ENCODE data around the gene YIPF3.
"Not testable (repeated sequence)": the region's sequence is repeated elsewhere in the genome, so short reads cannot be mapped to it uniquely, and the experiment has no call there.

YIPF3 gene

GRCh38 chr6:43509142-43509983, 7.4 kb downstream of the YIPF3 start:
- DNase-seq, result no peak

- DNase-seq, result no peak
Measured at GRCh38 chr6:43508481-43509141, 8.1 kb downstream of the YIPF3 start.

- DNase-seq, result peak; percentile 90
Measured at GRCh38 chr6:43506667-43507471, 9.9 kb downstream of the YIPF3 start.

DNA sequence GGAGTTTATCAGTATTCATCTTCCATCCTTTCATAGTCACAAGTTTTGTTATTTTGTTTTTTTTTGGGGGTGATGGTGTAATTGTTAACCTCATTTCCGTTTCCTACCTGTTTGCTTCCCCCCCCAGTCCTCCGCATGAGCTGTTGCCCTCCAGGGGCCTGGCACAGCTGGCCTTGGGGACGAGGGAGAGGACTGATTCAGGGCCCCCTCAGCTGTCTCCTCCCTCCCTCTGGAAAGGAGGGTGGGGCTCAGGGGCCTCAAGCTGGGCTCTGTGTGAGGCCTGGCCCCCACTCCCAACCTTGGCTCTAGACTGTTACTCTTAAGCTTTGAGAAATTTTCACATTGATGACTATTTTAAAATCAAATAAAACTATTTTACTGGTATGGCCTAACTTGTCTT, 10.6 kb downstream of the YIPF3 start:
- no peak for DNase-seq

GRCh38 chr6:43505718-43506117, 11.0 kb downstream of the YIPF3 start:
- no peak for DNase-seq

DNA sequence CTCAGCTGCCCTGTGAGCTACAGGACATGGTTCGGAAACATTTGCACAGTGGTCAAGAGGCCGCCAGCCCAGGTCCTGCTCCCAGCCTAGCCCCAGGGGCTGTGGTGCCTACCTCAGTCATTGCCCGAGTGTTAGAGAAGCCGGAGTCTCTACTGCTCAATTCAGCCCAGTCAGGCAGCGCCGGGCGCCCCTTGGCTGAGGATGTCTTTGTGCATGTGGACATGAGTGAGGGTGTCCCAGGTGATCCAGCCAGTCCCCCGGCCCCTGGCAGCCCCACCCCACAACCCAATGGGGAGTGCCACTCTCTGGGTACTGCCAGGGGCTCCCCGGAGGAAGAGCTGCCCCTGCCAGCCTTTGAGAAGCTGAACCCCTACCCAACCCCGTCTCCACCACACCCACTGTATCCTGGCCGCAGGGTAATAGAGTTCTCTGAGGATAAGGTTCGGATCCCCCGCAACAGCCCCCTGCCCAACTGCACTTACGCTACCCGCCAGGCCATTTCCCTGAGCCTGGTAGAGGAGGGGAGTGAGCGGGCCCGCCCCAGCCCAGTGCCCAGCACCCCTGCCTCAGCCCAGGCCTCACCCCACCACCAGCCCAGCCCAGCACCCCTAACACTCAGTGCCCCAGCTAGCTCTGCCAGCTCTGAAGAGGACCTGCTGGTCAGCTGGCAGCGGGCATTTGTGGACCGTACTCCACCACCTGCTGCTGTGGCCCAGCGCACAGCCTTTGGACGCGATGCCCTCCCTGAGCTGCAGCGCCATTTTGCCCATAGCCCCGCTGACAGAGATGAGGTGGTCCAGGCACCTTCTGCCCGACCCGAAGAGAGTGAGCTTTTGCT, 11.8 kb downstream of the YIPF3 start:
- no peak for DNase-seq

DNA sequence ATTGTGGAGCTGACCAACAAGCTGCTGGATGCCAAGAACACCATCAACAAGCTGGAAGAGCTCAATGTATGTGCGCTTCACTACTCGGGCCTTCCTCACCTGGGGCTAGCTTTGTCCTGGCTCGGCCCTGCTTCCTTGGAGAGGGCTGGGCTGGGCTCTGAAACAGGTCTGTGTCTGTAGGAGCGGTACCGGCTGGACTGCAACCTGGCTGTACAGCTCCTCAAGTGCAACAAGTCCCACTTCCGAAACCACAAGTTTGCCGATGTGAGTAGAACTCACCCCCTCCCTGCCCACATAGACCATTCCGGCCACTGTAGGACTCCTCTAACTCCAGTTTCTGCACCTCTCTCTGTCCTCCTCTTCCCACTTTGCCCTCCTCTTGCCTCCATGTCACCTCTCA, 13.3 kb downstream of the YIPF3 start:
- no peak for DNase-seq

- no peak for DNase-seq
Measured at GRCh38 chr6:43502666-43503065, 14.1 kb downstream of the YIPF3 start.

GRCh38 chr6:43500921-43501320, 15.8 kb downstream of the YIPF3 start:
- DNase-seq, result no peak

DNA sequence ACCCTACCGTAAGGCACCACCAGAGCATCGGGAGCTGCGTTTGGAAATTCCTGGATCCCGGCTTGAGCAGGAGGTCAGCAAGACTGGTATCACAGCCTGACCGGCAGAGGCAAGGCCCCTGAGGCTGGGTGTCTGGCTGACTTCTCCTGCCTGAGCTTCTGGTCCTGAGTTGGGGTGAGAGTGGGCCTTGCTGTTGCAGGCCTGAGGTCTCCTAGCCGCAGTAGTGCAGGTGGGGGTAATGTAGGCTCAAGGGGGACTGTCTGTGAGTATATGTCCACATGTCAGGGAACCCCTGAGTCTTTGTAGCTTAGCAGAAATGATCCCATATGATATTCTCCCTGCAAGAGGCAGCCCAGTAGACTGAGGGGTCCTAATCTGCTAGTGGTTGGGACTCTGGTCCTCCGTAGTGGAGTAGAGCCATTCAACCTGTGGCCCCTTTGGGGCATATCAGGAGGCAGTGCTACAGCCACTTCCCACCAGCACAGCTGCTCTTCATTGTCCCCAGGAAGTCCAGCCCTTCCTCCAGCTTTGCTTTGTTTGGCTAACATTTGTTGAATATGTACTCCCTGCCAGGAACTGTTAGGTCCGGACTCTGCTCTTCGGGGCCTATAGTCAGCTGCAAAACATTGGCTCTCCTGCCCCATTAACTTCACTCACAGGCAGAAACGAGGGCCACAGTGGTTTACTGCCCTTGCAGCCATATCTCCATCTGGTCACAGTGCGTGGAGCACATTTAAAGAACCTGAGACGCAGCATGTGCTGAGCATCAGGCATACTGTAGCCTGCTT, 17.5 kb downstream of the YIPF3 start:
- no peak for DNase-seq

- DNase-seq, result not testable (repeated sequence)
Measured at GRCh38 chr6:43498291-43498690, 18.4 kb downstream of the YIPF3 start.

DNA sequence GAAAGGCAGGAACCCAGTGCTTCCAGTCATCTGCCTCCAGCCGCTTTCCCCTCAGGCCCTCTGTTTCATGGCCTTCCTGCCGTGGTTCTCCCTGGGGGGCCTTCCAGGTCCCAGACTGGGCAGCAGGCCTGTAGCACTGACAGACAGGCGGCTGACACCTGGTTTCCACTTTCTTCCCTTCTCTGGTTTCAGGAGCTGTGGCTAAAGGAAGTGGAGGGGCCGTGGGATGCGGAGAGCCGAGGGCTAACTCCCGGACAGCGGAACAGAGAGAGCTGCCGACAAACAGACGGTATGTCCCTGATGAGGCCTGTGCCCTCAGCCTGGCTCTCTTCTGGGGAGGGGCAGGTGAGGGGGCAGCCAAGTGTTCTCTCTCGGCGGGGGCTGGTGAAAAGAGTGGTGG, 19.0 kb downstream of the YIPF3 start:
- no peak for DNase-seq

DNA sequence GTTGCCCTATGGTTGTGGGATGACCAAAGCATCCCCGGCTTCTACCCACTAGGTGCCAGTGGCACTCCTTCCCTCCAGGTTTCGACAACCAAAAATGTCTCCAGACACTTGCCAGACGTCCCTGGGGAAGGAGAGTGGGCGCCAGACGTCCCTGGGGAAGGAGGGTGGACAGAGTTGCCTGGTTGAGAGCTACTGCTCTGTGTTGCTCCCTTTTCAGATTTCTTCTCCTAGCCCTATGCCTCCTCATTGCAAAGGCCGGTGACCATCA, 19.7 kb downstream of the YIPF3 start:
- no peak for DNase-seq

- no peak for DNase-seq
Measured at GRCh38 chr6:43496370-43497128, 20.2 kb downstream of the YIPF3 start.

DNA sequence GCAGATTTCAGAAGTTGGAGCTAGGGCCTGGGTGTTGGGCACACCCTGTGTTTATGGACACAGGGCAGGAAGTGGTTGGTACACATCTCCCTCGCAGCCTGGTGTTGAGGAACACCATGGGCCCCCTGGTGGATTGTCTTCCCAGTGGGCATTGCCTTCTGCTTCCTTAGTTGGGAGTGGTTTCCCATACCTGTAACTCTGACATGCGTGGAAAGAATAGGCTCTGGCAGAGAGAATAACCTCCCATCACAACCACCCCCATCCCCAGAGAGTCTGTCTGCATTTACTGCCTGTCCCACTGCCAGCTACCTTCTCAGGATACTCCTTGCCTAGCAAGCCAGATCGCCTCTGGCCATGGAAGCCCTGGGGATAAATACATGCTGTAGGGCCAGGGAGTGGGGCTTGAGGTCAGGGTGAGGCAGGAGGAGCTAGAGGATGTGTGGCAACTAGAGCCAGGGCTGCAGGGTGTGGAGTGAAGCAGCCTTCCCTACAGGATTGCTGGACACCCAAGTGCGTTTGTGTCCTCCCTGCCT, 21.3 kb downstream of the YIPF3 start:
- no peak for DNase-seq

DNA sequence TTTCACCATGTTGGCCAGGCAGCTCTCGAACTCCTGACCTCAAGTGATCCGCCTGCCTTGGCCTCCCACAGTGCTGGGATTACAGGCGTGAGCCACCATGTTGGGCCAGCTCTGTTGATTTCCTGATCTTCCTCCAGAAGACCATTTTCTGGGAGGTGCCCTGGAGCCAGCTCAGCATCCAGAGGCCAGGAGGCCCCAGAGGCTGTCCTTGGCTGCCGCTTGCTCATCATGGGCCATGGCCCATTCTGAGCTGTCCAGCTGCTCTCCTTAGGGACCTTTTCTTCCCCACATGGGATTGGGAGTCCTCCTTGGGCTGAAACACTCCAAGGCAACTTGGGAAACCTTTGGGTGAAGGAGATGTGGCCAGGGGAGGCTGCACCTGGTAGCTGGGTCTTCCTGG, 22.0 kb downstream of the YIPF3 start:
- no peak for DNase-seq

- DNase-seq, result no peak
Measured at GRCh38 chr6:43494321-43494720, 22.4 kb downstream of the YIPF3 start.

DNA sequence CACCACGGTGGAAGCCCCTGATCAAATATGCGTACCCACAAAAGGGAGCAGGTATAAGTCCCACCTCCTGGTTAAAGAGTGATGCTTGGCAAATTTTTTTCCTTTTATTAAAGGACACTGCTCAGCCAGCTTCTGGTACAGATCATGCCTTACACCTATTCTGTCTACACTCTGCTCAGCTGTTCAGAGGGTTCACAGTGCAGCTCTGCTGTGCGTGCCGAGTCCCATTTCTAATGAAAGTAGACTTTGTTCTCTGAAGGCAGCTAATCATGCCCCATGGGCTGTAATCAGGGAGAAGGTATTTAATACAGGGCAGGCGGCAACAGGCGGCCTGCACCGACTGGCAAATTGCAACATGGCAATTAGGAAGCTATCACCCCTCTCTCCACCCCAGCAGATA, 22.9 kb downstream of the YIPF3 start:
- DNase-seq, result no peak

DNA sequence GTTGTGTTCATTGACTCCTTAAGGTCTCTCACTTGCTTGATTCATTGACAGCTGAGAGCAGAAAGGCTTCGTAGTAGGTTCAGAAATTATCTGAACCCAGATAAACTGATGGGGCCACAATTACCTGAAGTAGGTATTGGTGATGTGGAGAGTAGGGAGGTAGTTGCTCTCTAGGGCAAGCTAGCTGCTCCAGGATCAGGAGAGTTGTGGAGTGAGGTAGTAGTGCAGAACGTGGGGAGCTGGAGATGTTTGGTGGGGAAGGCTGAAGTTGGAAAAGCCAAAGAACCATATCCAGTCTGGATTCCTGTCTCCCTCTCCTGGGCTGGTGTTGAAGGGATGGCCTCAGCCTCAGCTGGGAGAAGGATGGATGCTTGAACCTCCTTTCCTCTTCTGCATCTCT, 23.5 kb downstream of the YIPF3 start:
- no peak for DNase-seq

GRCh38 chr6:43492673-43493072, 24.1 kb downstream of the YIPF3 start:
- no peak for DNase-seq
